ENCODE results near the gene LHFPL3.

DNA sequence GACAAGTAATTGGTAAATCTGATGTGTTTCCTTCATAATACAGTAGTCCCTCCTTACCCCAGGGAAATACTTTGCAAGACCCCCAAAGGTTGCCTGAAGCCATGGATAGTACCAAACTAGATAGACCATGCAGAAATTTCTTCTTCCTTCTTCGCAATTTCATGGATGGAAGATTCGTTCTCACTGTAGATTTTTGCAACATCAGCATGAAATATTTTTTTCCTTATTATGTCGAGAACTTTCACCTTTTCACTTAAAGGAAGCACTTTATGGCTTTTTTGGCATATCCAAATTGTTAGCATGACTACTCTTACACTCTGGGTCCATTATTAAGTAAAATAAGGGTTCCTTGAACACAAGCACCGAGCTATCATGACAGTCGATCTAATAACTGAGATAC, 333.2 kb downstream of the LHFPL3 start:
- TF ChIP-seq, protein P1, sequence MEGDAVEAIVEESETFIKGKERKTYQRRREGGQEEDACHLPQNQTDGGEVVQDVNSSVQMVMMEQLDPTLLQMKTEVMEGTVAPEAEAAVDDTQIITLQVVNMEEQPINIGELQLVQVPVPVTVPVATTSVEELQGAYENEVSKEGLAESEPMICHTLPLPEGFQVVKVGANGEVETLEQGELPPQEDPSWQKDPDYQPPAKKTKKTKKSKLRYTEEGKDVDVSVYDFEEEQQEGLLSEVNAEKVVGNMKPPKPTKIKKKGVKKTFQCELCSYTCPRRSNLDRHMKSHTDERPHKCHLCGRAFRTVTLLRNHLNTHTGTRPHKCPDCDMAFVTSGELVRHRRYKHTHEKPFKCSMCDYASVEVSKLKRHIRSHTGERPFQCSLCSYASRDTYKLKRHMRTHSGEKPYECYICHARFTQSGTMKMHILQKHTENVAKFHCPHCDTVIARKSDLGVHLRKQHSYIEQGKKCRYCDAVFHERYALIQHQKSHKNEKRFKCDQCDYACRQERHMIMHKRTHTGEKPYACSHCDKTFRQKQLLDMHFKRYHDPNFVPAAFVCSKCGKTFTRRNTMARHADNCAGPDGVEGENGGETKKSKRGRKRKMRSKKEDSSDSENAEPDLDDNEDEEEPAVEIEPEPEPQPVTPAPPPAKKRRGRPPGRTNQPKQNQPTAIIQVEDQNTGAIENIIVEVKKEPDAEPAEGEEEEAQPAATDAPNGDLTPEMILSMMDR (IDR thresholded peaks at IDR 0.05), result no peak
- no peak for TF ChIP-seq POLR2A (IDR thresholded peaks at IDR 0.05)

Data from thyroid gland (tissue), 4 donors.